Erythroblast (primary cell): ENCODE results near the gene MAP3K9.

Source experiments
- DNase-seq, 2 experiments: peaks; one replicate each; lab custom pipeline; 2025; lab: John Stamatoyannopoulos, UW
- GATA1 ChIP-seq: IDR thresholded peaks from 2 replicates; pipeline ENCODE4 v1.6.1; 2011; ENCODE audit warnings: low read depth, mild to moderate bottlenecking, control low read depth, low read length, moderate library complexity
- POLR2A ChIP-seq: IDR thresholded peaks from 2 replicates; pipeline ENCODE4 v1.6.1; 2011; ENCODE audit warnings: mild to moderate bottlenecking, low read length

The MAP3K9 gene

GRCh38 chr14:70698288-70698687 lies 111.0 kb downstream of the MAP3K9 start:
- DNase-seq, result peak; percentile 58 to 69

GRCh38 chr14:70697701-70698100 lies 111.6 kb downstream of the MAP3K9 start:
- no peak for TF ChIP-seq POLR2A
- no peak for TF ChIP-seq GATA1
- no peak for DNase-seq

More at GRCh38 chr14:70698288-70698687, 111.0 kb downstream of the MAP3K9 start:
- TF ChIP-seq GATA1, result no peak
- no peak for TF ChIP-seq POLR2A

GRCh38 chr14:70696026-70696425 lies 113.3 kb downstream of the MAP3K9 start:
- TF ChIP-seq GATA1, result no peak
- no peak for TF ChIP-seq POLR2A
- DNase-seq, result no peak

GRCh38 chr14:70692210-70692609 lies 117.1 kb downstream of the MAP3K9 start:
- no peak for TF ChIP-seq GATA1
- TF ChIP-seq POLR2A, result no peak
- DNase-seq, result no peak

- TF ChIP-seq POLR2A (no peak), GATA1 (no peak)
- no peak for DNase-seq
These were observed 123.7 kb downstream of the MAP3K9 start for GRCh38 chr14:70685474-70686197.

- no peak for DNase-seq
- TF ChIP-seq GATA1 (no peak), POLR2A (no peak)
These were observed 125.3 kb downstream of the MAP3K9 start for GRCh38 chr14:70683983-70684382.

GRCh38 chr14:70680748-70681147 lies 128.6 kb downstream of the MAP3K9 start:
- TF ChIP-seq GATA1, result no peak
- no peak for TF ChIP-seq POLR2A
- DNase-seq, result no peak

- no peak for TF ChIP-seq GATA1
- TF ChIP-seq POLR2A, result no peak
- no peak for DNase-seq
These were observed 132.0 kb downstream of the MAP3K9 start for GRCh38 chr14:70677341-70677740.
